Heart left ventricle (tissue), 16 donors: Measurements from ENCODE around the gene SEPSECS. TPM values are rescaled to one million over a fixed set of nuclear protein-coding genes. Genes with fewer than 3 reads are reported as not detected.

Experiments
- ATAC-seq, 4 donors: fragments of 200-7000 bp; cut with Tn5 transposase; one replicate each; pipeline ENCODE4 v1.9.1; 2020 to 2022; ENCODE audit warnings: moderate library complexity in 4 of 4, mild to moderate bottlenecking in 3 of 4, moderate number of reproducible peaks in 1 of 4
- DNase-seq, 5 donors: peaks; one replicate each; pipeline ENCODE4 v3.0.0-alpha.2; 2020
- H3K27ac ChIP-seq, 12 donors: fragments of 200-600 bp; sonication (generic) in 4 of 12; one replicate each; pipeline versions ENCODE4 v1.5.0 to v1.8.0; 2016 to 2022; ENCODE audit warnings: mild to moderate bottlenecking in 2 of 12
- H3K27me3 ChIP-seq, 9 donors: fragments of 200-600 bp; sonication (generic) in 2 of 9; one replicate each; pipeline versions ENCODE4 v1.5.1 to v1.8.0; 2016 to 2022; ENCODE audit warnings: mild to moderate bottlenecking in 3 of 9
- H3K36me3 ChIP-seq, 9 donors: fragments of 200-600 bp; sonication (generic) in 2 of 9; one replicate each; pipeline versions ENCODE4 v1.5.0 to v1.8.0; 2018 to 2022; ENCODE audit warnings: mild to moderate bottlenecking in 2 of 9
- H3K4me1 ChIP-seq, 12 donors: fragments of 200-600 bp; sonication (generic) in 4 of 12; one replicate each; pipeline versions ENCODE4 v1.5.0 to v1.8.0; 2016 to 2022; ENCODE audit warnings: mild to moderate bottlenecking in 3 of 12
- H3K4me3 ChIP-seq, 12 donors: fragments of 200-600 bp; sonication (generic) in 4 of 12; one replicate each; pipeline versions ENCODE4 v1.5.0 to v1.8.0; 2017 to 2022; ENCODE audit warnings: mild to moderate bottlenecking in 9 of 12, moderate library complexity in 4 of 12
- H3K9me3 ChIP-seq, 12 donors: fragments of 200-600 bp; sonication (generic) in 4 of 12; one replicate each; pipeline versions ENCODE4 v1.5.0 to v1.8.0; 2016 to 2022; ENCODE audit warnings: mild to moderate bottlenecking in 1 of 12
- CTCF ChIP-seq, 12 donors: fragments of 200-600 bp; sonication (generic) in 4 of 12; IDR thresholded peaks; one replicate each; pipeline versions ENCODE4 v1.5.0 to v1.8.0; 2018 to 2022; ENCODE audit warnings: antibody characterized with exemption in 12 of 12, mild to moderate bottlenecking in 5 of 12
- POLR2A ChIP-seq, 2 donors: fragments of 450-650 bp; IDR thresholded peaks; one replicate each; pipeline ENCODE4 v1.6.1; 2017; ENCODE audit warnings: antibody characterized with exemption in 2 of 2, mild to moderate bottlenecking in 2 of 2, moderate library complexity in 2 of 2
- WGBS, 4 donors: extraction: QIAGEN DNeasy Blood & Tissue Kit in 2 of 4; methylation state at CpG; one replicate each; pipeline versions ENCODE4 v1.1.5 to v1.1.7; 2013 to 2018; 5-methylcytosine and 5-hydroxymethylcytosine counted together
- intact Hi-C, 10 donors: fragments of 100-400 bp; cut with DNase I; formaldehyde crosslinking; loops; one replicate each; pipeline versions ENCODE4 v1.11.1 to v1.14.2; 2022
- polyA plus RNA-seq, 2 donors: library from polyadenylated mRNA; stranded (reverse); fragments of 200-250 nt; gene quantifications; one replicate each; pipeline ENCODE4 v1.2.3, GENCODE V29; 2013
- total RNA-seq, 9 donors: library from RNA; depleted of rRNA in 2 of 9; stranded (reverse); fragments of >200 nt in 2 of 9; fragmentation: NEBNext Ultra II Directional in 3 of 9; extraction: Animal tissue kit (Norgen Biotek cat#: 25700) in 3 of 9; gene quantifications; one replicate each; pipeline versions ENCODE4 v1.1.0 to v1.2.4, GENCODE V29; 2016 to 2023
- donor health status: ischemic (EF 13 %, LVEDD 7.1; RV severe dilation, severe dysfunction).
- donor health status: healthy with polysubstance abuse.
- donor health status: DM: no; HTN: yes; CAD: no.
- donor health status: DM: no; HTN: no; CAD: no.
- donor health status: ischemic (EF 25% LVEDD 6.9; RV normal size, moderate dysfunction).
- donor health status: ischemic (EF 25% LVEDD 5.7; RV mildly dilated, moderate dysfunction).
- donor health status: healthy.
- donor health status: DM: yes; HTN: yes; CAD: no.
- donor health status: ischemic (EF 35%, LVEDD 5.7; RV mildly dilated, moderate dysfunction).
- donor health status: nonischemic (EF 11% LVEDD 7.7; RV severe dilation, severe dysfunction).
- donor health status: DM: yes; HTN: yes; CAD: no.
- donor health status: PGD.
- donor health status: ischemic (EF 29% LVEDD 5.4; RV normal size, mild dysfunction).
- donor health status: nonischemic (EF 23%, LVEDD 6.1; RV moderate dilation, normal function).

The SEPSECS gene
- total and polyA plus RNA-seq, 11 donors, result 2.0 to 7.6 (median 5.6) TPM

- intact Hi-C loops, result no loop called here
- H3K27ac ChIP-seq, result no peak overlapping the region
- DNase-seq, result no peak
- 94 to 97% (median 96%) methylated on average over 6 of the region's 6 CpGs for WGBS, 4 donors
- H3K9me3 ChIP-seq, result no peaks in the 10 kb centered on the region
- no peaks in the 10 kb centered on the region for H3K27me3 ChIP-seq
- H3K4me3 ChIP-seq, result no peak overlapping the region
- H3K36me3 ChIP-seq, result peaks cover 0 to 28% (median 6%) of the 10 kb centered on the region in 9 donors
- TF ChIP-seq POLR2A (IDR thresholded peaks at IDR 0.05) (no peak), CTCF (IDR thresholded peaks at IDR 0.05) (no peak)
- H3K4me1 ChIP-seq, result no peaks in the 10 kb centered on the region
- no peak for ATAC-seq
Measured at GRCh38 chr4:25117716-25118472, 42.4 kb downstream of the SEPSECS start.

GRCh38 chr4:25117274-25117673 lies 43.0 kb downstream of the SEPSECS start:
- H3K27ac ChIP-seq, result no peak overlapping the region
- peaks cover 0 to 22% (median under 1%) of the 10 kb centered on the region in 9 donors for H3K36me3 ChIP-seq
- H3K27me3 ChIP-seq, result no peaks in the 10 kb centered on the region
- intact Hi-C loops, result no loop called here
- TF ChIP-seq CTCF (IDR thresholded peaks at IDR 0.05), result no peak
- no peak for TF ChIP-seq POLR2A (IDR thresholded peaks at IDR 0.05)
- no peaks in the 10 kb centered on the region for H3K9me3 ChIP-seq
- H3K4me3 ChIP-seq, result no peak overlapping the region
- H3K4me1 ChIP-seq, result no peaks in the 10 kb centered on the region
- ATAC-seq (peak in 3 of 4 donors; percentile 28 to 48 (median 31)), DNase-seq (no peak)
- 90 to 93% (median 92%) methylated on average over 4 of the region's 4 CpGs for WGBS, 4 donors

GRCh38 chr4:25113915-25114904 lies 46.0 kb downstream of the SEPSECS start:
- Histone ChIP-seq H3K4me3 (no peak overlapping the region), H3K4me1 (no peaks in the 10 kb centered on the region), H3K36me3 (no peaks in the 10 kb centered on the region), H3K27me3 (no peaks in the 10 kb centered on the region), H3K9me3 (no peaks in the 10 kb centered on the region), H3K27ac (no peak overlapping the region)
- 80 to 82% (median 81%) methylated on average over 10 to 13 of the region's 13 CpGs for WGBS, 4 donors
- no peak for TF ChIP-seq CTCF (IDR thresholded peaks at IDR 0.05)
- no peak for TF ChIP-seq POLR2A (IDR thresholded peaks at IDR 0.05)
- ATAC-seq (peak in 1 of 4 donors; percentile 65), DNase-seq (no peak)
- intact Hi-C loops, result no loop called here

GRCh38 chr4:25112995-25113380 lies 47.3 kb downstream of the SEPSECS start:
- ATAC-seq (no peak), DNase-seq (no peak)
- Histone ChIP-seq H3K36me3 (no peaks in the 10 kb centered on the region), H3K9me3 (no peaks in the 10 kb centered on the region), H3K4me3 (no peak overlapping the region), H3K27me3 (no peaks in the 10 kb centered on the region), H3K27ac (peak overlapping the region in 1 of 12 donors; percentile 56), H3K4me1 (peaks cover 0 to 3% (median under 1%) of the 10 kb centered on the region in 12 donors)
- intact Hi-C loops, result no loop called here
- 84 to 96% (median 90%) methylated on average over 3 of the region's 3 CpGs for WGBS, 4 donors
- TF ChIP-seq CTCF (IDR thresholded peaks at IDR 0.05), result no peak
- TF ChIP-seq POLR2A (IDR thresholded peaks at IDR 0.05), result no peak
